ENCODE data around the gene PHYHD1. TPM values are rescaled to one million over a fixed set of nuclear protein-coding genes. Genes with fewer than 3 reads are reported as not detected.
A peak's percentile ranks its signal among the peaks of the same experiment; 100 is the strongest.

The PHYHD1 gene
- 10 to 100 TPM; 10.1 to 65.3 (median 39.4) TPM for total RNA-seq

DNA sequence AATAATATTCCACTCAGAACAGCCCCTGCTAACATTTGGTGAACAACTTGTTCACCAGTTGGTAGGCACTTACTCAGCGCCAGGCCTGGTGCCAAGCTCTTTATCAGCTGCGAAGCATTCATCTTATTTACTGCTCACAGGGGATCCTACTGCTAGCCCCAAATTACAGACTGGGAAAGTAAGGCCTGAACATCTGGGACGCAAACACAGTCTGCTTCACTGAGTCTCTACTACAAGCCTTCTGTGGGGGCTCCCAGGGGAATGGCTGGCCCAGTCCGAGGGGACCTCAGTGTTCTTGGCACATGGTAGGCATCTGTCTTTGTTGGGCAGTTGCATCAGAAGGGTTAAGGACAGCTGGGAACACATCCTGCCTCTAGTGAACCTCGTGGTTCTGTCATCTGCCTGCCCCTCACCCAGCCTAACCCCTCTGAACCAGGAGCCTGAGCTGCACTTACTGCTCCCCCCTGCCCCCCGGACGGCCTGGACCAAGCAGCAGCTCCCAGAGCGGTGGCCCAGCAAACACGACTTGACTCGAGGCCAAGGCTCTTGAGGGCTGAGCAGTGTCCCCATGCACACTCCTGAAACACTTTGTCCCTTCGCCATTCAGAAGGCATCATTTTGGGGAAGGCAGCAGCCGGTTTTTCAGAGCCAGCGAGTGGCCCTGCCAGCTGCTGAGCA lies at the start of gene PHYHD1:
Gene PHYHD1 (plus strand): TSS at position 602 of the 678 bp plus-strand sequence. CDS start 1,342 bp downstream, outside the sequence.
- peak within 1 kb of the TSS in 2 of 3 donors; percentile 25 to 42 for H3K4me3 ChIP-seq (replicated peaks in 1 of 3)
- TF ChIP-seq, protein P1, sequence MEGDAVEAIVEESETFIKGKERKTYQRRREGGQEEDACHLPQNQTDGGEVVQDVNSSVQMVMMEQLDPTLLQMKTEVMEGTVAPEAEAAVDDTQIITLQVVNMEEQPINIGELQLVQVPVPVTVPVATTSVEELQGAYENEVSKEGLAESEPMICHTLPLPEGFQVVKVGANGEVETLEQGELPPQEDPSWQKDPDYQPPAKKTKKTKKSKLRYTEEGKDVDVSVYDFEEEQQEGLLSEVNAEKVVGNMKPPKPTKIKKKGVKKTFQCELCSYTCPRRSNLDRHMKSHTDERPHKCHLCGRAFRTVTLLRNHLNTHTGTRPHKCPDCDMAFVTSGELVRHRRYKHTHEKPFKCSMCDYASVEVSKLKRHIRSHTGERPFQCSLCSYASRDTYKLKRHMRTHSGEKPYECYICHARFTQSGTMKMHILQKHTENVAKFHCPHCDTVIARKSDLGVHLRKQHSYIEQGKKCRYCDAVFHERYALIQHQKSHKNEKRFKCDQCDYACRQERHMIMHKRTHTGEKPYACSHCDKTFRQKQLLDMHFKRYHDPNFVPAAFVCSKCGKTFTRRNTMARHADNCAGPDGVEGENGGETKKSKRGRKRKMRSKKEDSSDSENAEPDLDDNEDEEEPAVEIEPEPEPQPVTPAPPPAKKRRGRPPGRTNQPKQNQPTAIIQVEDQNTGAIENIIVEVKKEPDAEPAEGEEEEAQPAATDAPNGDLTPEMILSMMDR (IDR thresholded peaks at IDR 0.05) = no peak
- TF ChIP-seq POLR2A (IDR thresholded peaks at IDR 0.05) = peak in 1 of 2 donors; percentile 73
- intact Hi-C loops (cut with DNase I) = loop anchor here (5.0 kb wide), 1 partner anchor 38 kb away; the partner anchor contains the start of genes KYAT1 and LRRC8A
- peaks cover 58 to 75% of the 10 kb centered on the region in 2 donors for H3K4me1 ChIP-seq
- DNase-seq = peak; percentile 97 to 98
- WGBS, 2 donors = 21 to 25% methylated on average over 13 of the region's 13 CpGs
- peak within 1 kb of the TSS; percentile 80 to 100 (median 92) for H3K27ac ChIP-seq
- H3K27me3 ChIP-seq = no peaks in the 10 kb centered on the region
- peaks cover 0 to 2% of the 10 kb centered on the region in 2 donors for H3K36me3 ChIP-seq
- no peaks in the 10 kb centered on the region for H3K9me3 ChIP-seq

DNA sequence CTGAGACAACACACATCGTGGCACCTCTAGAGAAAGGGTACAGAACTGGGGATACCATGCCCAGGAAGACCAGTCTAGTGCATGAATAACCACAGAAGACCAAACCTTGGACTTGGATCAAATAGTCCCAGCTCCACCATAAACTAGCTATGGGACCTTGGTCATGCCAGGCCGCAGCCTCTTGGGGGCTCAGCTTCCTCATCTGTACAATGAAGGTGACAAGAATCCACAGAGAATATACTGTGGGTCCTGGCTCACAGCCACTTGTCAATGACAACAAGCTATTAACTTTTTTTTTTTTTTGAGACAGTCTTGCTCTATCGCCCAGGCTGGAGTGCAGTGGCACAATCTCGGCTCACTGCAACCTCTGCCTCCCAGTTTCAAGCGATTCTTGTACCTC lies 42.9 kb upstream of the PHYHD1 start:
- intact Hi-C loops (cut with DNase I) = no loop called here
- Histone ChIP-seq H3K9me3 (no peaks in the 10 kb centered on the region), H3K27ac (peak overlapping the region in 2 of 3 donors; percentile 23 to 31), H3K36me3 (no peaks in the 10 kb centered on the region), H3K4me3 (replicated peaks in 1 of 3) (no peak overlapping the region), H3K4me1 (peaks cover 10 to 24% of the 10 kb centered on the region in 2 donors), H3K27me3 (no peaks in the 10 kb centered on the region)
- no peak for TF ChIP-seq POLR2A (IDR thresholded peaks at IDR 0.05)
- TF ChIP-seq, protein P1 (IDR thresholded peaks at IDR 0.05) = no peak
- 54 to 59% methylated on average over 5 of the region's 5 CpGs for WGBS, 2 donors
- peak in 1 of 2 donors; percentile 41 for DNase-seq

DNA sequence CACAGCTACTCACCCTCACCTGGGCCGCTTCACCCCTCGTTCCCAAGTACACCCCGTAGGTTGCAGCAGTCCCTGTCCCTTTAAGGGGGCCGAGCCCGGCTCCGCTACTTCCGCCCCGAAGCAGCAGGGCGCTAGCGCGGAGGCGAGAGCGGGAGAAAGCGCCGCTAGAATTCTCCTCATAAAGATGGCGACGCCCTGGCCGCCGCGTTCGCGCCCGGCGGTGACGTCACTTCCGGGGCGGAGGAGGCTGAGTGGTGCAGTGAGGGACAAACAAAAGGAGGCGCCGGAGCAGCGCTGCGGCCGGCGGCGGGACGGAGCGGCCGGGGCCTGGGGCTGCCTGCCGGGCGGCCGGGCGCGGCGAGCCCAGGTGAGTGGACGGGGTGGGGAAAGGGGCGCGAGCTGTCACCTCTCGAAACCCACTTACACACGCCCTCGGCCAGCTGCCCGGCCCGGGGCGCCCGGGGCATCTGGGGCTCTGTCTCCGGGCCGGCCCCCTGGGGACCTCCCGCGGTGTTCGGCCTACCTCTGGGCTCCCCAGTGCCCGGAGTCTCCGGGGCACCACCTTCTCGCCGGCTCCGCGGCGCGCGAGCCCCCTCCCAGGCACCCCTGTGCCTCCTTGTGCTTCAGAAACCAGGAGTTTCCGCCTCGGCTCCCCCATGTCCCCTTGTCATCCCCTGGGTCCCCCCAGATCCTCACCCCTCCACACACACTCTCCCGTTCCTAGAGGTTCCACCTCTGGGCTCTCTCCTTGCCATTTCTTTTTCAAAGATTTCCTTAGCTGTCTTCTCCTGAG lies 38.7 kb upstream of the PHYHD1 start, which contains the start of the genes KYAT1 and LRRC8A:
Gene KYAT1 (minus strand): TSS at position 67 of the 793 bp plus-strand sequence. CDS start 36,545 bp downstream, outside the sequence.
Gene LRRC8A (plus strand): TSS at position 250 of the 793 bp plus-strand sequence. CDS start 25,032 bp downstream, outside the sequence.
- DNase-seq = peak; percentile 98 to 99
- Histone ChIP-seq H3K27ac (peak within 1 kb of the TSS; percentile 93 to 99 (median 95)), H3K36me3 (peaks cover 0 to 6% of the 10 kb centered on the region in 2 donors), H3K4me3 (replicated peaks in 1 of 3) (peak within 1 kb of the TSS; percentile 48 to 83 (median 59)), H3K27me3 (no peaks in the 10 kb centered on the region), H3K4me1 (peaks cover 19 to 45% of the 10 kb centered on the region in 2 donors), H3K9me3 (no peaks in the 10 kb centered on the region)
- 0 to 1% methylated on average over 34 to 48 of the region's 70 CpGs for WGBS, 2 donors
- TF ChIP-seq, protein P1 (IDR thresholded peaks at IDR 0.05) = peak in 2 of 6 experiments; percentile 17 to 40
- TF ChIP-seq POLR2A (IDR thresholded peaks at IDR 0.05) = peak; percentile 44 to 82
- intact Hi-C loops (cut with DNase I) = loop anchor here (5.0 kb wide), 1 partner anchor 40 kb away; the partner anchor contains the start of gene PHYHD1

DNA sequence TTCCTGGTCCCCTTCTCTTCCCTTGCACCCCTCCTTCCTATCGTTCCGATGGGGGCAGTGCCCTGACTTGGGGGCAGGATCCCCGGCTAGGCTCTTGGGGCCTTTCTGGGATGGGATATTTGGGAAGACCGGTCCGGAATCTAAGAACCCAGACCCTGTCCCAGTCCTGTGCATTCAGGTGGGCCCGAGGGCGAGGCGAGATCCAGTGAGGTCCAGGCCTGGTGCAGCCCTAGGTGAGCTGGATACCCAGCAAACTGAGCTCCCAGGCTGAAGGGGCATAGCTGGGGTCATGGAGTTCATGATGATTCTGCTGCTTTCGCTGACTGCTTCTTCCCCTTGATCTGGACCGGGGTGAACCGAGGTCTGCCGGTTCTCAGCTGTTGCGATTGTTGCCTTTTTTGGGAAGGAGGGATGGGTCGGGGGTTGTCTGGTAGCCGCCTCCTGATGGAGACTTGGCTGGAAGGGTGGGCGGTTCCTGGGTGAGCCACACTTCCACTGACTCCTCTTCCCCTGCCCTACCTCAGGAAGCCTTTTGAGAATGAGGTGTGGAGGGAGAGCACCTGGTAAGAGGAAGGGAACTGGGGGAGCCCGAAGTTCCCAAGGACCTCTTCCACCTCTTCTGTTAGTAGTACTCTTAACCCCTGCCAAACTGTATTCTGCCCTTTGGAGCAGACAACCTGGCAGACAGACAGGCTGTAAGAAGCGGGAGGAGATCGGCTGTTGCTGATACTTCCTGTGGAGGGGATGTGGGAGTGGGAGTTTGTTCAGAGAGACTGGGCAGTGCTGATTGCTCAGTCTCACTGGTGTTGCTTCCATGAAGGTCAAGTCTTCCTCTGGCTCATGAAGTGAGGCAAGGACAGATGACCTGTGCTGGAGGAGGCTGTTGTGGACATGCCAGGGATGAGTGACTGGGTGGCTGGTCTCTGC lies 37.8 kb upstream of the PHYHD1 start:
- peaks cover 19 to 43% of the 10 kb centered on the region in 2 donors for H3K4me1 ChIP-seq
- peak overlapping the region; percentile 93 to 99 (median 95) for H3K27ac ChIP-seq
- peaks cover 0 to 6% of the 10 kb centered on the region in 2 donors for H3K36me3 ChIP-seq
- intact Hi-C loops (cut with DNase I) = loop anchor here (5.0 kb wide), 1 partner anchor 39 kb away; the partner anchor contains the start of gene PHYHD1
- H3K27me3 ChIP-seq = no peaks in the 10 kb centered on the region
- peak overlapping the region; percentile 25 to 83 (median 59) for H3K4me3 ChIP-seq (replicated peaks in 1 of 3)
- no peaks in the 10 kb centered on the region for H3K9me3 ChIP-seq
- 2% methylated on average over 13 to 14 of the region's 19 CpGs for WGBS, 2 donors
- TF ChIP-seq POLR2A (IDR thresholded peaks at IDR 0.05) = no peak
- TF ChIP-seq, protein P1 (IDR thresholded peaks at IDR 0.05) = no peak
- DNase-seq = no peak

Measured in thyroid gland (tissue), 4 donors.